ENCODE results near the gene TTC17.
A peak's percentile ranks its signal among the peaks of the same experiment; 100 is the strongest.

Gene TTC17

DNA sequence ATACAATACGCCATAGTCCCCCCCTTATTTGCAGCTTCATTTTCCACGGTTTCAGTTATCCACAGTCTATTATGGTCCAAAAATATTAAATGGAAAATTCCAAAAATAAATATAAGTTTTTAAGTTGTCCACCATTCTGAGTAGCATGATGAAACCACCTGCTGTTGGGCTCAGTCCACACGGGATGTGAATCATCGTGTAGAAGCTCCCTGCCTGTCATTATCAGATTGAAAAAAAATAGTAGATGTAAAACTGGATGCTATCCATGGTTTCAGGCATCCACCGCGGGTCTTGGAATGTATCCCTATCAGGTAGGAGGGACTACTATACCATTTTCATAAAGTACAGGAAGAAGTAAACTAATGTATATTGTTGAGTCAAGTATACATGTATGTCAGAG lies 127.4 kb downstream of the TTC17 start:
- no peak for DNase-seq

DNA sequence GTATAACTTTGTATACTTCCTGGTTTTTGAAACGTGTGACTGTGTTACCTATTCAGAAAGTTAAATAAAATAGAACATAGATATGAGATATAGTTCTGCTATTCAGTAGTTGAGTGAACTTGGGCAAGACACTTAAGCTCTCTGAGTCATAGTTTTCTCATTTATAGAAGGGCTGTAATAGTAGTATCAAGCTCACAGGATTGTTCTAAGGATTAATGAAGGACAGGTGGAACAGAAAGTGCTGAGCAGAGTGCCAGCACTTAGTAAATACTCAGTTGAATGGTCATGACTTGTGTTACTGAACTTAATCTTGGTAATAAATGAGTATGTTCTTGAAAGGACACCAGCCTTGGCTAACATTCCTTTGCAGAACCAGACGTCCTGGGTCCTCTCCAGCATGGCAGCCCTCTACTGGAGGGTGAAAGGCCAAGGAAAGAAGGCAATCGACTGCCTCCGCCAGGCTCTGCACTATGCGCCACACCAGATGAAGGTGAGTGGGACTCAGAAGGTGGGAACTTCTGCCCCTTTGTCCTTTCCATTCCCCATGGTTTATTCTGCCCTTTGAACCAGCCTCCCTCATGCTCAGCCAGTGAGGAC lies 131.2 kb downstream of the TTC17 start:
- DNase-seq = no peak

DNA sequence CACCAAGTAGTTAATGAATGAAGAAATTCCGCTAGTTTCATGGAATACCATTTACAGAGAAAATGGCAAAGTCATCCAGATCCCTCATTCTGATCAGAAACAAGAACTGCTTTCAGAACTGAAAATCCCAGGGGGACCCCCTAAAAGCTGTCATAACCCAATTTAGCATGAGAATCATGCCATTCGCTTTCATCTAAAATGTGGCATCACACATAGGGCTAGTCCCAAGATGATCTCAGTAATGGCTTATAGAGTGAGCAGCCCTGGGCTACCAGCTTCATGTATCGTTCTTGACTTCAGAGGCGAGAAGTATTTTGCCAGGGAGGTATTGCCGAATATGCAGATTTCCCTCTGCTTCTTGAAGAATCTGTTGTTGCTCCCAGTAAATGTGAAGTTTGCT lies 134.0 kb downstream of the TTC17 start:
- DNase-seq = no peak

DNA sequence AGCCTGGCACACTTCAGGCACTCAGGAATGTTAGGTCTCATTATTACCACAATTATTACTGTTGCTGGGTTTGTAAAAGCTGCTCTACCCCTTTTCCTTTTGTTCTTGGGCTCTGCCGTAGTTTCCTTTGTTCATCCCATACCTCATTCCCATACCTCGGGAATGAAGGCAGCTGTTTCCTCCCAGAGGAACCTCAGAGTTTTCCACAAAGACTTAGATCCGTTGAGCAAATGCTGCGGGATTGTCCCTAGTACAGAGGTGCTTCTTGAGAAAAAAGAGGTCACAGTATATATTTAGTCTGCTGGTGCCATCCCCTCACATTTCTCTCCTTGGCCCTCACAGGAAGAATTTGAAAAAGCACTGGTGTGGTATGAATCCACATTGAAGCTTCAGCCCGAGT lies 134.7 kb downstream of the TTC17 start:
- no peak for DNase-seq

- no peak for DNase-seq
Measured at GRCh38 chr11:43497144-43497543, 138.4 kb downstream of the TTC17 start.

GRCh38 chr11:43498561-43498960 lies 139.8 kb downstream of the TTC17 start:
- no peak for DNase-seq

DNA sequence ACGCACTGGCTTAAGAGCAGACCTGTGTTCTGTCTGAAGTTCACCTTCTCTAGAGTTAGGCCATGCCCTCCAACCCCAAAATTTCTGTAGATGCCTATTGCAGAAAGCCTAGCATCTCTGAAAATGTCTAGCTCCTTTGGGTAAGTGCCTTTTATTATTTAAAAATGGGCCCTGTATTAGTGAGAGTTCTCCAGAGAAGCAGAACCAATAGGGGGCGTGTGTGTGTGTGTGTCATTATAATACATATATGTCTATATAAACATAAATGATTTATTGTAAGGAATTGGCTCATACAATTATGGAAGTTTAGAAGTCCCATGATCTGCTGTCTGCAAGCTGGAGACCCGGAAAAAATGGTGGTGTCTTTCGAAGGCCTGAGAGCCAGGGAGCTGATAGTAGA lies 144.7 kb downstream of the TTC17 start:
- DNase-seq = no peak

DNA sequence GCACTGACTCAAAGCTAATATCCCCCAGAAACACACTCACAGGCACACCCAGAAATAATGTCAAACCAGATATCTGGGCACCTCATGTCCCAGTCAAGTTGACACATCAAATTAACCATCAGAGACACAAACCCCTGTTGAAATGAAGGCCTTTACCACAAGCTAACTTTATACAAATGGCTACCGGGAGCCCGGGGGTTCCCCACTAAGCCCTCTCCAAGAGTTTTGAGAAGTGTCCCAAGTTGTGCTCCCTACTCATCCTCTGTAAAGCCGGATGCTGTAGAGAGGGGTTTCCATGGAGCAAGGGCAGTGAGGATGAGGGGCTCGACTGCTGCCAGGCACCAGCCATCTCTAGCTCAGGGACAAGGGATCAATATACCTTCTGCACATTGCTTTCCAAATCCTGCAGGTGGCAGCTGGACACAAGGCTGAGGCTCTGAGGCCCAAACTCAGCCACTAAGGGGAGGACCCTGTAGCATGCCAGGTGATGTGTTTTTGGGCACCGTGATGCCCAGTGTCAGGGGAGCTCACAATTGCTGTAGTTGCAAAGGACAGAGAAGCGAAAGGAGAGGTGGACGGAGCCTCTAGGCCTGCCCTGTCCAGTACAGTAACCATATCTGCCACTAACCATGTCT lies 145.7 kb downstream of the TTC17 start:
- peak; percentile 57 for DNase-seq

DNA sequence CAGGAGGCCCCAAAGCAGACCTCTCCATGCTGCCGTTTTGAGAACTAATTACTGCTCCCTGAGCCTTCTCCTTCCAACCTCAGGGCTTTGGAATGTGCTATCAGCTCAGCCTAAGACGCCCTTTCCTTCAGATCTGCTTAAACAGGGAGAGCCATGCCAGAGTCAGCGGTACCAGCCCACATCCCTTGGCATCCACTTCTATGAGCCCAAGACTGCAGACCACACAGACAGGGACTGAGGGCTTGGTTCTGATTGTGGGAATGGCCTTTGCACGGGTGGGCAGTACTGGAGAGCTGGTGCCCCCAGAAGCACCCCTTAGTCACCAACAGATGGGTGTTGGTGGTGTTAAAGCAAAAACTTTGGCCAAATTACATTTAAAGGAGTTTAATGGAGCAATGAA lies 146.5 kb downstream of the TTC17 start:
- no peak for DNase-seq

GRCh38 chr11:43507171-43507570 lies 148.5 kb downstream of the TTC17 start:
- DNase-seq = no peak

GRCh38 chr11:43508511-43508918 lies 149.8 kb downstream of the TTC17 start:
- DNase-seq = no peak

- DNase-seq = no peak
Measured at GRCh38 chr11:43511959-43512358, 153.2 kb downstream of the TTC17 start.

- DNase-seq = no peak
Measured at GRCh38 chr11:43515090-43515489, 156.4 kb downstream of the TTC17 start.

DNA sequence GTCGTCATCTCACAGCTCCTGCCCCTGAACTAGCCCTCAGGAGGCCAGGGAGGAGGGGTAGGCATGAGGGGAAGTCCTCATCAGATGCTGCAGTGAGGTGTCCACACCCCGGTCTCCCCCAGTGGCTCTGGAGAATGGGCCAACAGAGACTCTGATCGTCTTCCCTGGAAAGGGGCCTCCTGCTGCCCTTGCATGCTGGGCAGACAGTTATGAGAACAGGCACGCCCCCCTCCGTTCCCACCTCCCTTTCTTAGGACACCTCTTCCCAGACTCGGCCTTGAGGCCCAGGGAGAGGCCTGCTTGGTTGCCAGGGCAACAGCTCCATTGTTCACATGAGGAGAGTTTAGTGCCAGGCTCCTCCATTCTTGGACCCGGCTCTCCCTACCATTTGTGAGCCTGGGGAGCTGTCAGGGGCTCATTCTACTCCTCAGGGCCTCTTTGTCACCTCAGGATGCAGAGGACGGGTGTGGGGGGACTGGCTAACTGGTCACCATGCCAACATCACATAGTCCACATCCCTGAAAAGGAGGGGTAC lies 157.7 kb downstream of the TTC17 start:
- no peak for DNase-seq

- no peak for DNase-seq
Measured at GRCh38 chr11:43517518-43517917, 158.8 kb downstream of the TTC17 start.

DNA sequence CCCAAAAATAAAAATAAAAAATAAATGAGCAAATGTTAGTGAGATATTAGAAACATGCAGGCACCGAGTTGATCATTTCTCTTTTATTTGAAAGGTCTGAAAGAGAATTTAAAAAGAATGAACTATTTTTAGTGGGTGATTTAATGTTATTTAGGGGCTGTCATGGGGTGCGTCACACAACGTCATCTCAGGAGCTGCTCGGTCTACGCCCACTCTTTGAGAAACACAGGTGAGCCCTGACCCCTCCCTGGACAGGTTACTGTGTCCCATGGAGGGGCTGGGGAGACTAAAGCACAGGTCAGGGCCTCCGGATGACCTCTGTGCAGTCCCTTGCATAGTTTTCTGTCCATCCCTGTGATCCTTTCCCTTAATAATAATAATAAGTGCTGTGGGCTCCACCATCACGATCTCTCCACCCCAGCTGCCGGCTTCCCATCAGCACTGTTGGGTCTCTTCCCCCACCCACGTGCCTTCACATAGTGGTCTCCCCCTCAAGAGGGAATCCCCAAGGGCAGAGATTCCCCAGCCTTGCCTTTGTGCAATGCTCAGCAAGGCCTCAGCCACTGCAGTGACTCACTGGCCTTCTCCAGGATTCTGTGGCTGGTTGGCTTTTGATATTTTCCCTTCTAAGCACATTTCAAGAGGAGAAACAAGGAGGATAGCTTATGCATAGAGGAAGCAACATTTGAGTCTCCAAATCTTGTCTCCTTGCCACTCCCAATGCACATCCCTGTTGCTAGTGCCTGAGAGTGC lies 159.9 kb downstream of the TTC17 start:
- DNase-seq = no peak

DNA sequence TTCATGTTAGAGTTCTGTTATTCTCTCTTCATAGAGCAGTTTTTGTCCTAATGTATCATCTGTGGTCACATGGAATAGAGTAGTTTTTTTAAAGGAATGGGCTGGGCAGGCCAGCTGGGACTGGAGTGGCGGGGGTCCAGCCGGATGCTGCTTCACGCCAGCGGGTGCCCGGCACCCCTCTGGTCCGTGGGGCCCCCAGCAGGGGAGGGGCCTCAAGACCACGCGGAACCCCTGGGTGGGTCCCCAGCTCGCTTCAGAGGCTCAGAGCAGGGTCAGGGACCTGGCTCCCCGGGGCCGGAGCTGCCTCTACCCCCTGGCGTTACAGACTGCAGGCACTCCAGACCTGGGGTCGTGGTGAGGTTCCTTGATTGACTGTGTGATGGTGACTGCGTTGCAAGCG lies 162.8 kb downstream of the TTC17 start:
- DNase-seq = no peak

DNA sequence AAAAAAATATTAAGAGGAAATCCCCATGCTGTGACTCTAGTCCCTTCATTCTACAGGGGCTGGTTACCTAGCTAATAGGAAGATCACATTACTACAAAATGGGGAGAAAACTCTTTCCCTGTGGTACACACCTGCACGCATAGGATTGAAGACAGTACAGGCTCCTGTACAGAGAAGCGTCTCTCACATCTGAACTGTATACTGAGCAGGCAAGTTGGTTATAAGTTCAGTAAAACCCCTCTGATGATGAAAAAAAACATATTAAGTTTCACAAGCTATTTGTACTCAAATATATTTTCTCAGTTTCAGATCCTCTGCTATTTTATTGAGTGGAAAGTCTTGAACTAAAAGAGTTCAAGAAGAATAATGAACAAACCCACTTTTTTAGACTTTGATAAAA lies 164.9 kb downstream of the TTC17 start:
- no peak for DNase-seq

DNA sequence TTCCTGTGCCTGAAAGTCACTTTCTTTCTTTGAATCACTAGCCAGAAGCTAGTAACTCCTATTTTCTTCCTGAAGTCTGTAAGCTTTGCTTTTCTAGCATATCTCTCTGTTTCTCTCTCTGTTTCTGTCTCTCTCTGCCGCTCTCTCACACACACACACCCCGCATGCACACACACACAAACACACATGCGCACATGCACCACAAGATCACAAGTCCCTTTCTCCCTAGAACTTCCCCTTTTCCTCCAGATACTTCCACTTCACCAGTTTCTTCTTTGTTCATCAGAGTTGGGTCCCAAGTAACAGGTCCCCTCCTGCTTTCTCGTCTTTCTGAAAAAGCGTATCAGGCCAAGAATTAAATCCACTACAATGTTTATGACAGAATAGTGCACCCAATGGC lies 173.3 kb downstream of the TTC17 start:
- DNase-seq = no peak

GRCh38 chr11:43537833-43538615 lies 179.3 kb downstream of the TTC17 start:
- no peak for DNase-seq

DNA sequence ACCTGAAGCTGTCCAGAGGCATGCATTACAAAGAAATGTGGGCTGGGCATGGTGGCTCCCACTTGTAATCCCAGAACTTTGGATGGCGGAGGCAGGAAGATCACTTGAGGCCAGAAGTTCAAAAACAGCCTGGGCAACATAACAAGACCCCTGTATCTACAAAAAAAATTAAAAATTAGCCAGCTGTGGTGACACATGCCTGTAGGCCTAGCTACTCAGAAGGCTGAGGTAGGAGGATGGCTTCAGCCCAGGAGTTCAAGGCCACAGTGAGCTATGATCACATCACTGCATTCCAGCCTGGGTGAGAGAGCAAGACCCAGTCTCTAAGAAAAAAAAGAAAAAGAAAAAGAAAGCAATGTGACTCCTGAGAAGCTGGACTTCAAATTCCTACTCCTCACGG lies 183.3 kb downstream of the TTC17 start:
- DNase-seq = no peak

DNA sequence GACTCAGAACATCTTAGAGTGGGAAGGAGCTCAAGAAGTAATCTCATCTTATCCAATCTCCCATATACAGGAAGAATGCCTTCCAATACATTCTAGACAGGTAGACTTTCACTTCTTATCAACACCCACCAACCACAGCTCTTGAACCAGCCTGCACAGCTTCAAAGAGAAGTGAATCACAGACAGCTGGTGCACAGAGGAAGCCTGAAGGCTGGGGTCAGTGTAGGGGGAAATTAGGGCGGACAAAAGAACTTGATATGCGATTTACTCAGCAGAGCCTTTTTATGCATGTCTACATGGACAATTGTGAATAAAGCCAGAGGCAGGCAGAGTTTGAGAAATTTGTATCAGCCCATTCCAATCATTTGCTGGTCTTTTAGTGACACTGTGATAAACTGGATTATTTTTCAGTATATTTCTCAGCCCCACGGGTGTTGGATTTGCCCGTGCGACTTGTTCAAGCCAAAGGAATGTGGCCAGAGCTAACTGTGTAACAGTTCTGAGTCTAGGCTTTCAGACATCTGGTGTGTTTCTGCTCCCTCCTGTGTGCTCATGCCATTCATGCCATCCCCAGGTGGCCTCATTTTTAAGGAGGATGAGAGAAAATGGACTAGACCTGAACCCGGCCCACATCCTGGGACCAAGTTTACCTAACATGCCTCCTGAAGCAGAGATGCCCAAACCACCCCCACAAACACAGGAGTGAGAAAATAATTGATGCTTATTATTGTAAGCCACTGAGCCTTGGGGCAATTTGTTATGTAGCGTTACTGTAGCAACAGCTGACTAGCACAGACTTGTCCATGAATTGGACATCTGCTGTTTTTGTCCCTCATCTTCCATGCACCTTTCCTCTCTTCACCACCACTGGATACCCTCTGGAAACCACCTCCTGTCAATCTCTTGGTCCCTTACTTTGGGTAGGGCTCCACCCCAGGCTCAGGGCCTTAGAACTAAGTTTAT lies 184.3 kb downstream of the TTC17 start:
- no peak for DNase-seq

Measured in SHP77 treated with DMSO at 0.1 percent for 48 hours (cell line).